ENCODE data around the gene ZNF547.

The ZNF547 gene

GRCh38 chr19:57406516-57407123, 43.3 kb downstream of the ZNF547 start:
- no peak overlapping the region for H3K4me3 ChIP-seq (replicated peaks; ENCODE audit: low read depth, low read length)
- DNase-seq (ENCODE audit: low read depth) = peak; percentile 68
- peak; percentile 94 for TF ChIP-seq CTCF (IDR thresholded peaks at IDR 0.05; ENCODE audit: low read length, missing control alignments)

GRCh38 chr19:57410877-57411671, 47.7 kb downstream of the ZNF547 start, which contains the start of gene ZNF17:
Gene ZNF17, plus strand, starts transcription at chr19:57411161. Its CDS starts 2,455 bp downstream, at chr19:57413616.
- no peak for TF ChIP-seq CTCF (IDR thresholded peaks at IDR 0.05; ENCODE audit: low read length, missing control alignments)
- peak; percentile 96 for DNase-seq (ENCODE audit: low read depth)
- peak within 1 kb of the TSS; percentile 95 for H3K4me3 ChIP-seq (replicated peaks; ENCODE audit: low read depth, low read length)

- TF ChIP-seq CTCF (IDR thresholded peaks at IDR 0.05; ENCODE audit: low read length, missing control alignments) = no peak
- DNase-seq (ENCODE audit: low read depth) = no peak
- no peak overlapping the region for H3K4me3 ChIP-seq (replicated peaks; ENCODE audit: low read depth, low read length)
Measured at GRCh38 chr19:57419439-57419838, 56.1 kb downstream of the ZNF547 start.

- TF ChIP-seq CTCF (IDR thresholded peaks at IDR 0.05; ENCODE audit: low read length, missing control alignments) = no peak
- DNase-seq (ENCODE audit: low read depth) = no peak
- H3K4me3 ChIP-seq (replicated peaks; ENCODE audit: low read depth, low read length) = no peak overlapping the region
Measured at GRCh38 chr19:57421037-57421436, 57.7 kb downstream of the ZNF547 start.

Data from fibroblast of pulmonary artery (primary cell).